Measurements from ENCODE around the gene MYL2. TPM values are rescaled to one million over a fixed set of nuclear protein-coding genes. Genes with fewer than 3 reads are reported as not detected.
A peak's percentile ranks its signal among the peaks of the same experiment; 100 is the strongest.

The MYL2 gene
- total RNA-seq, 2 donors from 2014 or later, result 31.0 to 92.7 TPM

DNA sequence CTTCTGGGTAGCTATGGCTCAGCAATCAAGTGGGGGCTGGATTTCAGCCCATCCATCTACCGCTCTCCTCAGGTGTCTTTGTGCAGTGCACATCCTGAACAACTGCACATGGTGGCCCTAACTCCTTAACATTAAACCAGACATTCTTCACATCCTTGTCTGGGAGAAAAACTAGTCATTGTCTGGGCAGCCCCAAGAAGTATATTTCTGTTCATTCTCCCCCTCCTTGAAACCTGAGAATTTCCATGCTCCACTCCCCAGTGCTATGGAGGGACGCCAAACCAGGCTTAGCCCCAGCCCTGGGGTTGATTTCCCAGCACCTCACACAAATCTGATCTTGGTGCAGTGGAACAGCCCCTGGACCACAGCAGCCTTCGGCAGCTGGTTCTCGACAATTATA, 13.4 kb downstream of the MYL2 start:
- intact Hi-C loops (cut with DNase I), result no loop called here
- ATAC-seq (no peak), DNase-seq (no peak)

DNA sequence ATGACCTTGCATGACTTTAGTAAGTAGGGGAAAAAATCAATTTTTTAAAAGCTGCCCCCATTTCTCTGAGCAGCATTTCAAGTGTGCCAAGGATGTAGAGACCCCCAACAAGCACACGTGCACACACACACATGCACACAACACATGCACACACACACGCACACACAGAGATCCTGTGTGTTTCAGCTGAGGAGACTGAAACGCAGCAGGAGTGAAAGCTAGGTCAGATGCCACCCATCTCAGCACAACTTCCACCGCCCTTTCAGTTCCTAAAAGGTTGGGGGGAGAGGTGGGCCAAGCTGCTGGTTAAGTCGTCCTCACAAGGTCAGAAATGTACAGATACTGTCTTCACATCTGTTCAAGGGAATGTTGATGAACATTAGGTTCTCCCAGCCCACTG, 13.9 kb downstream of the MYL2 start:
- ATAC-seq (no peak), DNase-seq (no peak)
- intact Hi-C loops (cut with DNase I), result no loop called here

DNA sequence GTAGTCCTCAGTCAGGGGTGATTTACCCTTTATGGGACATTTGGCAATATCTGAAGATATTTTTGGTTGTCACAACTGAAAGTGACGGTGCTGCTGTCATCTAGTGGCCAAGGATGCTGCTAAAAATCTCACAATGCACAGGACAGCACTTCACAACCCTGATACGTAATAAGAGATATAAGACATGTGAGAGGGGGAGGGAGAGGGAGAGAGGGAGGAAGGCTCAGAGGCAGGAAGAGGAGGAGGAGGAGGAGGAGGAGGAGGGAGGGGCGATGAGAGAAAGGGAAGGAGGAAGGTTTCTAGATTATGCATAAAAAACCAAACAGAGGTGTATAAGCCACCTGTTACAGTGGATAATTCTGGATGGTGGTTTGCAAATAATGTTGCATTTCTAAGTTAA, 14.3 kb downstream of the MYL2 start:
- no peak for DNase-seq
- intact Hi-C loops (cut with DNase I), result no loop called here
- ATAC-seq, result no peak

GRCh38 chr12:110903511-110903910, 16.9 kb downstream of the MYL2 start:
- DNase-seq, result no peak
- ATAC-seq, result no peak
- intact Hi-C loops (cut with DNase I), result no loop called here

DNA sequence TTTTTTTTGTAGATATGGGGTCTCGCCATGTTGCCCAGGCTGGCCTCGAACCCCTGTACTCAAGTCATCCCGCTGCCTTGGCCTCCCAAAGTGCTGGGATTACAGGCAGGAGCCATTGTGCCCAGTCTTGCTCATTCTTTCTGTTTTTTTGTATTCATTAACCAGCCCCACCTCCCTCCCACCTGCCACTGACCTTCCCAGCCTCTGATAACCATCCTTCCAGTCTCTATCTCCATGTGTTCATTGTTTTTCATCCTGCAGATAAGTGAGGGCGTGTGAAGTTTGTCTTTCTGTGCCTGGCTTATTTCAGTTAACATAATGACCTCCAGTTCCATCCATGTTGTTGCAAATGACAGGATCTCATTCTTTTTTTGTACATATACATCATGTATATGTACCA, 19.0 kb downstream of the MYL2 start:
- intact Hi-C loops (cut with DNase I), result no loop called here
- DNase-seq, result no peak

DNA sequence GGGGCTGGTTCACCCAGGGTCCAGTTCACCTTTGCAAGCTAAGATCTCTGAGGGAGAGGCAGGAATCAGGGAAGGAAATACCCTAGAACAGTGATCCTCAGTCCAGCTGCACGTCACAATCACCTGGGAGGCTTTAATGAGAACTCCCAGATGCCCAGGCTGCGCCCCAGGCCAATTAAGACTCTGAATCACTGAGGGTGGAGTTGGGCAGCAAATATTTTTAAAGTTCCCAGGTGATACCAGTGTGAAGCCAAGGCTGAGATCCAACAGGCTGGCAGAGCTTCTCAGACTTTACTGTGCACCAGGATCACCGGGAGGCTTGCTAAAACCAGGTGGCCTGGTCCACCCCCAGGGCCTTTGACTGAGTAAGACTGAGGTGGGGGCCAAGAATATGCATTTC, 23.8 kb downstream of the MYL2 start:
- intact Hi-C loops (cut with DNase I), result loop anchor here in 1 of 2 donors (10.0 kb wide), 1 partner anchor 408 kb away; no protein-coding TSS in a partner anchor
- ATAC-seq (no peak), DNase-seq (no peak)

More for the DNA sequence above, 19.0 kb downstream of the MYL2 start:
- ATAC-seq, result no peak

GRCh38 chr12:110893956-110894355, 26.4 kb downstream of the MYL2 start:
- intact Hi-C loops (cut with DNase I), result loop anchor here (2.0 to 10.0 kb wide), 3 partner anchors 405 to 418 kb away; no protein-coding TSS in a partner anchor
- ATAC-seq, result no peak
- DNase-seq, result no peak

GRCh38 chr12:110889361-110889760, 31.0 kb downstream of the MYL2 start:
- intact Hi-C loops (cut with DNase I), result loop anchor here in 1 of 2 donors (5.0 kb wide), 4 partner anchors 42 to 437 kb away; partner anchors contain the start of genes ARPC3, CCDC63, RAD9B and VPS29
- no peak for ATAC-seq
- no peak for DNase-seq

DNA sequence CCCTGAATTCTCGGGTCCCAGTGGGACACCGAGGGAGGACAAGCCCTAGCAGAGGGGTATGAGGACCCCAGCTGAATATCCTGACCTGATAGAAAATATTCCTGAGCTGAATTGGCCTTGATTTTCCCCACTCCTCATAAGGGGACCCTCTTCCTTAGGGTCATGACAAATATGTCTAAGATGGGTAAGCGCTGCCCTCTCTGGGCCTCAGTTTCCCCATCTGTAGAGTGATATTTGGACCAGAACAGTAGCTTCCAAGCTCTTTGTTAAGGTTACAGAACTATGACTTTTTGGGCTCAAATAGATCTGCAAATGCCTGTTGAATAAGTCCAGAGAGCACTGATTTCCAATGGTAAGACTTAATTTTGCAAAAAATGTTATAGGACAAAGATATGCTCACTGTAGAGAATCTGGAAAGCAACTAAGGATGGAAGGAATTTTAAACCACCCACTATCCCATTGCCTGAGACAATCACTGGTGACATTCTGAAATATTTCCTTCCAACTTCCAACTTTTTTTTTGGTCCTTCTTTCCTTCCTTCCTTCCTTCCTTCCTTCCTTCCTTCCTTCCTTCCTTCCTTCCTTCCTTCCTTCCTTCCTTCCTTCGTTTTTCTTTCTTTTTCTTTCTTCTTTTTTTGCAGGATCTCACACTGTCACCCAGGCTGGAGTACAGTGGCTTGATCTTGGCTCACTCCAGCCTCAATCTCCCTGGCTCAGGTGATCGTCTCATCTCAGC, 32.0 kb downstream of the MYL2 start:
- ATAC-seq (no peak), DNase-seq (no peak)
- intact Hi-C loops (cut with DNase I), result loop anchor here in 1 of 2 donors (5.0 kb wide), 4 partner anchors 41 to 436 kb away; partner anchors contain the start of genes ARPC3, CCDC63, RAD9B and VPS29

DNA sequence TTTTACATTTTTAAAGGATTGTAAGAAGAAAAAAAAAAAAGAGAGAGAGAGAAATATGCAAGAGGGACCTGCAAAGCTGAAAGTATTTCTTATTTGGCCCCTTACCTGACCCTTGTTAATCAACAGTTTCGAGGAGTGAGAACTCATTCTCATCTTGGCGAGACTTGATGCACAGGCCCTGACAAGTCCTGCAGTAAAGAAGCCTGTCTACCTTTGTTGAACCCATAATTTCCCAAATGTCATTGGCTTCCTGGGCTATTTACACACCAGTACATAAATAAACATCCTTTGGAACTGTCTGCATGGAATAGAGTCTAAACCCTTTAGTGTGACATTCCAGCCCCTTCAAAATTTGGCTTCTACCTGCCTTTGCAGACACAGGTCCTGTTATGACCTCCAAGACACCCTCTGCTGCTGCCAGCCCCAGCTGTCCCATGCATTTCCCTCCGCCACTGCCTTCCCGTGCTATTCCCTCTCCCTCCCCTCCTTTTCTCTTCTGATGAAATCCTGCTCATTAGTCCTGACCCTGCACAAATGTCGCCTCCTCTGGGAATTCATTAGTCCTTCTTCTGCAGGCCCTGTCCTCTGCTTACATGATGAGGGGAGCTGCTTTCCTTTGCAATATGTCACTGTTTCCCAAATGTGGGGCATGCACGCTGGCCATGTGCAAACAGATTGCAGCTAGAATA, 35.1 kb downstream of the MYL2 start:
- DNase-seq (no peak), ATAC-seq (no peak)
- intact Hi-C loops (cut with DNase I), result loop anchor here in 1 of 2 donors (5.0 kb wide), 4 partner anchors 38 to 433 kb away; partner anchors contain the start of genes ARPC3, CCDC63, RAD9B and VPS29

GRCh38 chr12:110883251-110883650, 37.1 kb downstream of the MYL2 start:
- intact Hi-C loops (cut with DNase I), result no loop called here
- no peak for ATAC-seq
- no peak for DNase-seq

DNA sequence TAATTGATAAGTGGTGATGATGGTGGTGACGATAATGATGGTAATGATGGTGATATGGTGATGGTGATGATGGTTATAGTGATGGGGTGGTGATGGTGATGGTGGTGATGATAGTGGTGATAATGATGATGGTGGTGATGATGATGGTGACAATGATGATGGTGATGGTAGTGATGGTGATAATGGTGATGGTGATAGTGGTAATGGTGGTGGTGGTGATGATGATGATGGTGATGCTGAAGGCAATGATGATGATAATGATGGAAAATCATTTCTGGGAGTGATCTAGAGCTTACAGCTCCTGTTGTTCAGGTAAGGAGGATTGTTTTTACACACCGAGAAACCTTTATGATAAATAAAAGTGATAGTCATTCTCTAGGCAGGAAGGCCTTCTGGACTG, 39.7 kb downstream of the MYL2 start:
- no peak for ATAC-seq
- no peak for DNase-seq
- intact Hi-C loops (cut with DNase I), result no loop called here

- intact Hi-C loops (cut with DNase I), result no loop called here
- DNase-seq (no peak), ATAC-seq (no peak)
Measured at GRCh38 chr12:110874781-110875180, 45.6 kb downstream of the MYL2 start.

- no peak for DNase-seq
- intact Hi-C loops (cut with DNase I), result no loop called here
- no peak for ATAC-seq
Measured at GRCh38 chr12:110874351-110874750, 46.0 kb downstream of the MYL2 start.

GRCh38 chr12:110872100-110872499, 48.3 kb downstream of the MYL2 start:
- ATAC-seq, result no peak
- DNase-seq, result no peak
- intact Hi-C loops (cut with DNase I), result no loop called here

- ATAC-seq, result no peak
- no peak for DNase-seq
- intact Hi-C loops (cut with DNase I), result no loop called here
Measured at GRCh38 chr12:110869803-110870202, 50.6 kb downstream of the MYL2 start.

GRCh38 chr12:110869026-110869425, 51.4 kb downstream of the MYL2 start:
- intact Hi-C loops (cut with DNase I), result no loop called here
- ATAC-seq (peak in 1 of 2 donors; percentile 58), DNase-seq (no peak)

GRCh38 chr12:110865521-110865920, 54.9 kb downstream of the MYL2 start:
- DNase-seq (no peak), ATAC-seq (no peak)
- intact Hi-C loops (cut with DNase I), result no loop called here

- DNase-seq (no peak), ATAC-seq (no peak)
- intact Hi-C loops (cut with DNase I), result no loop called here
Measured at GRCh38 chr12:110863161-110863560, 57.2 kb downstream of the MYL2 start.

- DNase-seq, result no peak
- no peak for ATAC-seq
- intact Hi-C loops (cut with DNase I), result no loop called here
Measured at GRCh38 chr12:110862329-110862728, 58.0 kb downstream of the MYL2 start.

Measured in left cardiac atrium (tissue), 4 donors.